Colon (tissue), 2 donors: ENCODE results near the gene SHC3.

Experiments
- FAIRE-seq: peaks from 2 replicates; lab custom pipeline; 2012; peaks lifted over from hg19 to GRCh38; lab: Jason Lieb, UNC
- donor health status: control.
- donor health status: control.

Gene SHC3

DNA sequence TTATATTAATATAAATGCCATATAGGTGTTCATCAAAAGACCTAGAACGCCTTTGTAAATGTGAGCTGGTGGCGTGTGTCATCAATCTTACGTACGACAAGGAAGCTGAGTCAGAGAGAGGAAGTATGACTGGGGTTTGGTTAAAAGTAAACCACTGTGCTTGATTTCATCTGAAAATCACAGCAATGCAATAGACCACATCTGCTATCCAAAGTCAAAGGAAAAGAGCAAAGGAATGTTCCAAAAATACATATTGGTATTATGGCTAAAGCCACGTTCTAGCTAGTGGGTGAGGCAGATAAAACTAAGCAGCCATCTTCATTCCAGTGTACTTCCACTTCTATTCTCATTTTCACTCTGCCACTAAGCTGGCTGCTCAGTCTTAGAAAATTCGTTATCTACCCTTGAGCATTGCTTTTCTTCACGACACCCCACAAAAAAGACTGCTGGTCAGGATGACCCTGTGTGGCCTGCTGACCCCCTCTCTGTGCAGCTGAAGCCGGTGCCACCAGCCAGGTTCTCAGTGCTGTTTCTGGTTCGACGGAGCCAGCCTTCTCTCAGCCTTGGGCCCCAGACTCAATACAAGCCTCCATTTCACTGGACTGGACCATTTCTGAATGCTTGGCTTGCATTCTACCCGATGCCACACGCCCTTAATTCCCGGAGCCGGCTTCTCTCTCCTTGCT lies 23.8 kb downstream of the SHC3 start:
- no peak for FAIRE-seq

GRCh38 chr9:89154218-89154617 lies 24.4 kb downstream of the SHC3 start:
- no peak for FAIRE-seq

DNA sequence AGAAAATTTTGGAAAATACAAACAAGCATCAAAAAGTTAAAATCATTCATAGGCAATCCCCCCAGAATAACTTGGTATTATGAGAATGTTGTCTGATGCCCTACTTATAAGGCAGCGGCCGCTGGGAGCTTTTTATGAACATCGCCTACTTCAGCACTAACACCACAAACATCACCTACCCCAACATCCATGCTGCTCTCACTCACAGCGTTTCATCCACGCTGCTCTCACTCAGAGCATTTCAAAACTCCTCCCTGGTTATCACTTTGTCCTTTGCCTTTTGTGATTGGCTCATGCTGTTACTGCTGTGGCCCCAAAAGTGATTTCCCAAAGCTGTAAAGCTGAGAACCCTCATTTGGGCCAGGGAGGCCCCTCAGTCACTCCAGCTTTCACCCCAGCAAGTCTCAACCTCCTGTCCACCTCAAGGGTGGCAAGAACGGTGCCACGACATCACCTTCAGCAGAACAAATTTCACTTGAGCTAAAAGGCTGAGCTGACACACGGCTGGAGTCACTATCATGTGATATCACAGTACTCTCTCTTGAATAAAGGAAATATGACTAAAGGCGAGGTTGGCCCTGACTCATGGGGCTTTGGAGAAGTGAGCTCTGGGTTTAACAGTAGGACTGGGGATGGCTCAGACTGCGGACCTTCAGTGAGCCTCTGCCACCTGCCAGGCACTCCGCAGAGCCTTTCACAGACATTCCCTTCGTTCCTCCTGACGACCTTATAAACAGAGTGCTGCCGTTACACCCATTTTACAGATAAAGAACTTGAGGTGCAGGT lies 25.2 kb downstream of the SHC3 start:
- FAIRE-seq = no peak

- FAIRE-seq = no peak
Observed at GRCh38 chr9:89149726-89150125, 28.9 kb downstream of the SHC3 start.

GRCh38 chr9:89145097-89145496 lies 33.5 kb downstream of the SHC3 start:
- FAIRE-seq = no peak

DNA sequence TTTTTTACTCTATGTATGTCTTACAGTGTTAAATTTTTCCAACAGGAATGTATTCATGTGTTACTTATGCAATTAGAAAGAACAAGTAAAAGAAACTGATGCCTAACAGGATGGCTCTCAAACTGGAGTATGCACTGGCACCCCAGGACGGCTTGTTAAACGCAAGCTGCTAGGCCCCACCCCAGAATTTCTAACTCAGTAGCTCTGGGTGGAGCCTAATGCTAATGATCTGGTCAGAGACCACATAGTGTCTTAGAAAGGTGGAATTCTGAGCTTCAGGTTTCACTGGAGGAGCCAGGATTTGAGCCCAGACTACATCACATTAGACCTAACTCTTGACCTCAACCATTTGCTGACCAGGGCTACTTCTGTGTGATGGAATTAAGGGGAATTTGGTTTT lies 34.4 kb downstream of the SHC3 start:
- no peak for FAIRE-seq

DNA sequence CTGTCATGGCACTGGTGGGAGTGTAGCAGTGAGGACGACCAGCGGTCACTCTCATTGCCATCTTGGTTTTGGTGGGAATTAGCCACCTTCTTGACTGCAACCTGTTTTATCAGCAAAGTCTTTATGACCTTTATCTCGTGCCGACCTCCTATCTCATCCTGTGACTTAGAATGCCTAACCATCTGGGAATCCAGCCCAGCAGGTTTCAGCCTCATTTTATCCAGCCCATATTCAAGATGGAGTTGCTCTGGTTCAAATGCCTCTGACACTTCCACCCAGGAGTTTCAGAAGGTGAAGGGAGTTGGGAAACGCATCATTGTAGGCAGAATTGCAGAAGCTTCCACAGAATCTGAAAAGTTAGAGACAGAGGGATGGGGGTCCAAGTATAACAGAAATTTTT lies 35.4 kb downstream of the SHC3 start:
- no peak for FAIRE-seq

DNA sequence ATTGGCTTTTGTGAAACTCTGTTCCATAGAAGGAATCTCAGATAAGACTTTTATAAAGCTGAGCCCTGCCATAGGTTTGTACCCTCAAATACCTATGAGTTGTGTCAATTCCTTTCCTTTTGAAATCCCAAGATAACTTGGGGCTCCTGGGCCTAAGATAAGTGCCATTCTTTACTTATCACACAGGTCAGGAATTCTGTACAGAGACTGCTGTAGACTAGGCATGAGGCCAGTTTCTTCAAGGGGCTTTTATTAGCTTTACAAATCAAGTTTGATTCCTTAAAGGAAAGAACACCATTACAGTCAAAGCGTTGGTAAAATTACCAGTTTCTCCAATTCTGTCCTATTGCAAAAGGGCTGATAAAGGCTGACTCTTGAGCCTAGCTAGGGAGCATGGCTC lies 39.2 kb downstream of the SHC3 start:
- no peak for FAIRE-seq

DNA sequence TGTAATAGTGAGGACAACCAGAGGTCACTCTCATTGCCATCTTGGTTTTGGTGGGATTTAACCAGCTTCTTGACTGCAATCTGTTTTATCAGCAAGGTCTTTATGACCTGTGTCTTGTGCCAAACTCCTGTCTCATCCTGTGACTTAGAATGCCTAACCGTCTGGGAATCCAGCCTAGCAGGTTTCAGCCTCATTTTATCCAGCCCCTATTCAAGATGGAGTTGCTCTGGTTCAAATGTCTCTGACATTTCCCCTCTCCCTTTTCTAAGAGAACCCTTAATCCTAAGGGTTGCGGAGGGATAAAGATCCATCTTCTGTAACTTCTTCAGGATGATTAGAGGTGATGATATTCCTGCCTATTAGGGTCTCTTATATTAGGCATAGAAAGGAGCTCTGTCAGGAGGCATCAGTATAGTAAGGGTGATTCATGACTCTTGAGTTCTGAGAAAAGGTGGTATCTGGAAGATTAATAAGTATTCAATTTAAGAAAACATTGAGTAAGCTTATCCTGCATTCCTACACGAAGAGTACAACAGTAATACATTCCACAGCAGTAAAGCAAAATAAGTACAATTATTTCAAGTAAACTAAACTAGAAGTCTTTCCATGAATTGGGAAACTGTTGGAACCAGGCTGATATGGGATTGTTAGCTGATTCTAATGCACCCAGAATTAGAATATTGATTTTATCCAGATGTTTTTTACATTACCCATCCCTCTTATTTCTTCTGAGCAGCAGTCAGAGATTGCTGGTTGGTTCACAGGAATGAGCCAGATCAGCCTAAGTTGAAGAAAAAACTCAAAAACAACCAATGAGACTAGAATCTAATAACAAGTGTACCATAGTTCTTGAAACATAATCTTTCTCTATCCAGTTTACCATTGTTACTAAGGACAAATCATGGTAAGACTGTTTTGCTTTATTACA lies 39.9 kb downstream of the SHC3 start:
- FAIRE-seq = no peak

DNA sequence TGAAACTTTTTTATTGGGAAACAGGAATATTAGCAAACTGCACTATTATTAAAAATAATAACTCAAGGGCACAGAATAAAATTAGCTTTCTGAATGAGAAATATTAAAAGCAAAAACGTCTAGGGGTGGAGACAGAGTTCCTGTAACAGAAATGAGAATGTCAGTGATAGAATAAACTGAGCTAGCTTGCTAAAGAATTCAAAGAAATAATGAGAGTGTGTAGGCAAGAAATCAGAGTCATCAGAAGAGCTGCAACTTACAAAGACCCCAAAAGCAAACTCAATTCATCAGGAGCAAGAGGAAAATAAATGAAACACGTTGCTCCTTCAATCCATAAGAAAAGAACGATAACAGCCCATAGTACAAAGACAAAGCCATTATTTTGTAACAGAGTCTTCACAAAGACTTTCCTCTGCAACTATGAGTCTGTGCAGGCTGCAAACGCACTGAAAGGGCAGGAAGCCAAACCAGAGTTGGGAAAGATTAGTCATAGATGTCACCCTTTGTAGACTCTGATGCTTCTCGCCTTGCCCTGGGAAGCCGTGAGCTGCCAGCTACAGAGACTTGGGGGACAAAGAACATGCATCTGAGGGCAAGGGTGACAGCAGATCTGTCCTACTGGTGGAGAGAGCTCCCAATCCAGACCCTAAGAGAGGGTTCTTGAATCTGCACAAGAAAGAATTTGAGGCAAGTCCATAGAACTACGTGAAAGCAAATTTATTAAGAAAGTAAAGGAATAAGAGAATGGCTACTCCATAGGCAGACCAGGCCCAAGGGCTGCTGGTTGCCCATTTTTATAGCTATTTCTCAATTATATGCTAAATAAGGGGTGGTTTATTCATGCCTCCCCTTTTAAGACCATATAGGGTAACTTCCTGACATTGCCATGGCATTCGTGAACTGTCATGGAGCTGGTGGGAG lies 40.8 kb downstream of the SHC3 start:
- no peak for FAIRE-seq

DNA sequence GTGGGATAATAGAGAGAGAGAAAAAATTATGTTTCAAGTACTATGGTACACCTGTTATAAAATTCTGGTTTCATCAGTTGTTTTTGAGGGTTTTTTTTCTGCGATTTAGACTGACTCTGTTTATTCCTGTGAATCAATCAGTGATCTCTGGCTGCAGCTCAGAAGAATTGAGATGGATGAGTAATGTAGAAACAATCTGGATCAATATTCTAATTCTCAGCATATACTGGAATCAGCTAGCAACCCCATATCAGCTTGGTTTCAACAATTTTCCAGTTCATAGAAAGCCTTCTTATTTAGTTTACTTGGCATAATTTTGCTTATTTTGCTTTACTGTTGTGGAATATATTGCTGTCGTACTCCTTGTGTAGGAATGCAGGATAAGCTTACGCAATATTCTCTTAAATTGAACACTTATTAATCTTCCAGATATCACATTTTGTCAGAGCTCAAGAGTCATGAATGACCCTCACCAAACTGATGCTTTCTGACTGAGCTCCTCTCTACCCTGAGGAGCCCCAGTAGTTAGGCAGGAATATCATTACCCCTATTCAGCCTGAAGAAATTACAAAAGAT lies 42.9 kb downstream of the SHC3 start:
- FAIRE-seq = no peak

DNA sequence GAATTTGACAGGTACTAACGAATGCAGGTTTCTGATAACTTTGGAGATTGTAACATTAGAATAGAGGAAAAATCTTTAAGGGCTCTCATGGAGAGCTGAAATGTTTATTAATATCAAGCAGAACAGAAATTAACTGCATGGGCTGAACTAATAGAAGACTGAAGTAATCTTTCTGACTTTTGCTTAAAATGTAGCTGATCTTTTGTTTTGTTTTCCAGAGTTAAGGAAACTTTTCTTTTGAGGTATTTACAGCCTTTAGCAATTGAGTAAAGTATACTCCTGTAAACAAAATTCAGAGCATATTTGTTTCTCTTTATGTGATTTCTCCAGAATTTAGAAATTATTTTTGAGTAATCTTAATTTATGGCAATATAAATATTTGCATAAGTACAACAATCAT lies 43.9 kb downstream of the SHC3 start:
- FAIRE-seq = no peak

DNA sequence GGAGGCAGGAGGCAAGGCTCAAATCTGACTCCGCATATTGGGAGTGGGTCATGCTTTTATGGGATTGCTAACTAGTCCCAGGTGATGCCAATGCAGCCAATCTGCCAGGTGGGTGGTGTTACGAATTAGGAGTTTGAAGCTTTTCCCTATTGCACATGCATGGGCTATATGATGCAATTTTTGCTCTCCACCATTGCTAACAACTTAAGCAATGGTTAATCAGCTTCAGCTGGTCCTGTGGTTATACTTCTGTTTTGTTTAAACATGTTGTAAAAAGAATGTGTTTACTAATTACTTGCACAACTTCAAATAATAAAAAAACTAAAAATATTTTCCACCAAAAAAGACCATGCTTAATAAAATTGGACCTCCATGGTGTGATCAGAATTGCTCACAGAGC lies 55.7 kb downstream of the SHC3 start:
- no peak for FAIRE-seq

DNA sequence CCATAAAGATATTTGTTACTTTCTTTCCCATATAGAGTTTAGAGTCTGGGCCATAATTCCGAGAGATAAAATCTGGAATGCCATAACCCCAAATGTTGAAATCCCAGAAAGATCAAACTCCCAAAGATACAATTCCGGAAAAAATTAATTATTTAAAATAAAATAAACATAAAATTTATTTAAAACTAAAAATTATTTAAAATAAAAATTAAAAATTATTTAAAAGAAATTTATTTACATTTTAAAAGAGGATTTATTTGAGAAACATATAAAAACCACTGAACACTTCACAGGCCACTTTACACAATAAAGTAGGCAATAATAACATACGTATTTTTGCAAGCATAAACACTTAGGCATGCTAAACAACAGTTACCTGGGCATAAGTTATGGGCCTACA lies 57.9 kb downstream of the SHC3 start:
- FAIRE-seq = no peak

DNA sequence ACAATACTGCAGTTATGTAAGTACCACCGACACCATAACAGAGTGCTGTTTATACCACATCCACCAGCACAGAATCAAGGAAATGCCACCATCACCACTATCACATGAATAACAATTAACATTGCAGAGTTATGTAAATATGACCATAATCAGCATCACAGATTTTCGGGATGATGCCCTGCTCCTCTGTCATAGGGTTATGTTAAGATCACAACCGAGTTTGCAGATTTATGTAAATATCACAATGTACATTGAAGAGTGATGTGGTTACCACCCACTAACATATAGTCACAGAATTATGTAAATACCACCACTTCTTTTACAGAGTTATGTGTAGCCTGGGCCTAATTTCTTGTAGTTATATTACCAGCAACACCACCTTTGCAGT lies 61.8 kb downstream of the SHC3 start:
- no peak for FAIRE-seq

DNA sequence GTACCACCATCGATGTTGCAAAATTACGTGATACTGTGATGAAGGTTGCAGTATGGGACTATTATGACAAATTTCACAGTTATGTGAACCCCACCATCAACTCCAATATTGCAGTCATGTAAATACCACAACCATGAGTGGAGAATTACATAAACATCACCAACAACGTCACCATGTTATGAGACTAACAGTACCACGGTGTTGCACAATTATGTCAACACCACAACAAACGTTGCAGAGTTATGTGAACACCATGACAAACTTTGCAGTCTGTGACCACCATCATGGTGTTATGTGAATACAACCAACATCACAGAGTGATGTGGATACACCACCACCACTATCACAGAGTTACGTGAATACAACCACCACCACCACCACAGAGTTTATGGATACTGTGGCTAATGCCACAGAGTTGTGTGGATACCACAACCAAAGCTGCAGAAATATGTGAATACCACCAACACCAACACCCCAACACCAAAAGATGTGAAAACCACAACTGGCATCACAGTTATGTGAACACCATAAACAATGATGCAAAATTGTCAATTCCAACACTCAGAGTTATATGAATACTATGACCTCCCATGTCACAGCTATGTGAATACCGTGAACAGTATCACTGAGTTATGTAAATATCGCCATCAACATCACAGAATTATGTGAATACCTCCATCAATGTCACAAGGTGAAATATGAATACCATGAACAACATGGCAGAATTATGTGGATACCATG lies 62.4 kb downstream of the SHC3 start:
- FAIRE-seq = no peak

DNA sequence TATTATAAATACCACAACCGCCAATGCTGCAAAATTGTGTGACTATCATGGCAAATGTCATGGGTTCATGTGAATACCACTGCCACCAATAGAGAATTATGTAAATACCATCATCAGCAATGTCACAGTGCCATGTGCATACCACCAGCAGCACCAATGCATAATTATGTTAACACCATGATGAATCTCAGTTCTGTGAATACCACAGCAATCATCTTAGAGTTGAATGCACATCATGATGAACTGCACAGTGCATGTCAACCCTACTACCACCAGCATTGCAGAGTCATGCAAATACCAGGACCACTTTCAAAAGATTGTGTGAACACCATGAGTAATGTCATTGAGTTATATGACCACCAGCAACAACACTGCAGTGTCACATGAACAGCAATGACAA lies 63.2 kb downstream of the SHC3 start:
- no peak for FAIRE-seq

DNA sequence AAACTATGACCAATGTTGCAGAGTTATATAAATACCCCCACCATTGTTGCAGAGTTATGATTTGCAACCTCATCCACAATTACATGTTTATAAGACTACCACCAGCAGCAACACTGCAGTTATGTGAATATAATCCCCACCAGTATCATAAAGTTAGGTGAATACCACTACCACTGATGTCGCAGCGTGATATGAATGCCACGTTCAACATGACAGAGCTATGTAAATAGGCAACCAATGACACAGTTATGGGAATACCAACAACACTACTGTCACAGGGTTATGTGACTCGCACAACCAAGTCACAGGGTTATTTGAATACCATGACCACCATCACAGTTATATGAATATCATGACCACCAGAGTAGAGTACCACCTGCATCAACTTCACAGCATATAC lies 63.9 kb downstream of the SHC3 start:
- no peak for FAIRE-seq

DNA sequence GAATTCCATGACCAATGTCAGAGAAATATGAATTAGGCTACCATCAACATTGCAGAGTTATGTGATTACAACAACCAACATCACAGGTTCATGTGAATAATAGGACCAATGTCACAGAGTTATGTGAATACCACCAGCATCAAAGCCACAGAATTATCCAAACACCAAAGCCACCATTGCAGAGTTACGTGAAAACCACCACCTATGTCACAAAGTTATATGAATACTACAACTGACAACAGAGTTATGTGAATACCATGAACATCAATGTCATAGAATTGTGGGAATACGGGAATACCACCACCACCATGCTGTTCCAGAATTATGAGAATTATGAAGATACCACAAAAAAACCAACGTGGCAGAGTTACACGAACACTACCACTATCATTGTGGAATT lies 64.8 kb downstream of the SHC3 start:
- no peak for FAIRE-seq

- FAIRE-seq = no peak
Observed at GRCh38 chr9:89112243-89112642, 66.4 kb downstream of the SHC3 start.

GRCh38 chr9:89109666-89110065 lies 69.0 kb downstream of the SHC3 start:
- FAIRE-seq = no peak
